DLD1 (cell line): Measurements from ENCODE around the gene GALNT17.
"Not testable (repeated sequence)": the region's sequence is repeated elsewhere in the genome, so short reads cannot be mapped to it uniquely, and the experiment has no call there.

Experiments used
- in situ Hi-C: cut with HindIII; loops from 2 replicates; pipeline ENCODE4 v1.10.0; 2017; ENCODE audit warnings: low sequenced_read_pairs

GALNT17 gene

DNA sequence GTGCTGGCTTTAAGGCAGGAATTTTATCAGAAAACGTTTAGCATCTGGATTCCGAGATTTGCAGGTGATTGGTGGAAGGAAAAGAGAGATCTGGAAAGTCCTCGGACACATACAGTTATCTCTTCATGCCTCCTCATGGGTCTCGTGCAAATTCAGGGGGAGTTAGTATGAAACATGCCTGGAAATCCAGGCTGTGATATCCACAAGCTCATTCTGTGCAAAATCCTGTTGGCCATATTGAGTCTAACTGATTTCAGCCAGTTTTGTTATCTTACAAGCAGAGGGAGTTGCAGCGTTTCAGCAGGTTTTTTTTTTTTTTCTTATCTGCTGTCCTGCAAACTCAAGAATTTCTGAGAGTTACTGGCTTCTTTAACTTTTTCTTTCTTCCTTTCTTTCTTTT is 411.5 kb downstream of the GALNT17 start:
- in situ Hi-C loops, result no loop called here

DNA sequence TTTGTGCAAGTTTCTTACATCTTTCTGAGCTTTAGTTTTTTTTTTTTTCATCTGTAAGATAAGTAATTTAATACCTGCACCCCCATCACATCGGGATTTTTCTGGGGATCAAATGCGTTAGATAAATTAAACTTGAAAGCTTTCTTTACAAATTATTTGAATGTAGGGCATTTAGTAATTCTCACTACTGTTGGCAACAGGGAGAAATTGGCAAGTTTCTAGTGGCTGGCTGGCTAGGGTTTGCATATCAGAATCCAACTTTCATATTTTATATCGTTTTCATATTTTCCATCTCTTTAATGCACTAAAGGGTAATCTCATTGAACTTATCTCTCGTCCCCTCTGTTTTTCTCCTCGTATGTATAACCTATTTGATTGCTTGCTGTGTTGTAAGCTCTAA is 412.9 kb downstream of the GALNT17 start:
- in situ Hi-C loops, result no loop called here

DNA sequence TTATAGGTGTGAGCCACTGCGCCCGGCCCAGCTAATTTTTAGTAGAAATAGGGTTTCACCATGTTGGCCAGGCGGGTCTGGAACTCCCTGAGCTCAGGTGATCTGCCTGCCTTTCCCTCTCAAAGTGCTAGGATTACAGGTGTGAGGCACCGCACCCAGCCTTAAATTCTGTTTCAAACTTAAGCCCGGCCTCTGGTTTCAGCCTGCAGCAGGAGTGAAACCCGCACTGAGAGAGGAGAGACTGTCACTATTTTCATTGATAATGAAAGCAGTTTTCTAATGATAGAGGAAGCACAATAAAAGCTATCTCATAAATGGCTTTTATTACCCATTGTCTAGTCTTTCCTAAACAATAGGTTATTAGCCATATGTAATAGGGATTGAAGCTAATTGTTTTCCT is 415.5 kb downstream of the GALNT17 start:
- in situ Hi-C loops, result no loop called here

DNA sequence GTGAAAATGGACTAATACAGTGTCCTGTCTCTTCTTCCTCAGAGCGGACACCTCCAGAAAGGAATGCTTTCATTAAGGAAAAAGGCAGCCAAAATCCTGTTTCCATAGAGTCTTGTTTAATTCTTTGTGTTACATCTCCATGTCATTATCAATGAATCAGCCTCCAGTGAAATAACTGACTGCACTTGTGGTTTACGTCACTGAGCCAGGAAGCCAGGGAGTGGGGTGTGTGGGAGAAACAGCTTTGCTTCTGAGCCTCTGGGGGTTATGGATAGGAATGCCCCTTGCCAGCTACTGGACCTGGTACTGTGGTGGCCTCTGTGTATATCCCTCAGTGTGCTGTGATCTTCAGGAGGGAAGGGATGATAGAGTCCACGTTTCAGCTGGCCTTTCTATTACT is 416.8 kb downstream of the GALNT17 start:
- in situ Hi-C loops, result no loop called here

DNA sequence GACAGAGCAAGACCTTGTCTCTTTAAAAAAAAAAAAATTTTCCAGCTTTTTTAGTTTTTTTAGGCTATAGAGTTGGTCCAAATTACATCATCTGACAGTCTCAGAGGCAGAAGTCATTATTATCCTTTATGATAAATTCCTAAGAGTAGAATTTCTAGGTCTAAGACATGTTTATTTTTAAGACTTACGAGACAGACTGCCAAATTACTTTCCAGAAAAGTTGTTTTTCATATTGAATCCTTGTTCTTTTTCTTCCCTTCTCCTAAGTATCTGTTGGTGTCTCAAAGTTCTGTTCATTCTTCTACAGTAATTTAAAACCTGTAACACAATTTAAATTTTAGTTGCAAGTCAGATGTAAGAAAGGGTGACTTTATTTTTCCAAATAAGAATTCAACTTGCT is 421.4 kb downstream of the GALNT17 start:
- in situ Hi-C loops, result loop anchor here (25.0 kb wide), 1 partner anchor 159 kb away; no protein-coding TSS in a partner anchor

DNA sequence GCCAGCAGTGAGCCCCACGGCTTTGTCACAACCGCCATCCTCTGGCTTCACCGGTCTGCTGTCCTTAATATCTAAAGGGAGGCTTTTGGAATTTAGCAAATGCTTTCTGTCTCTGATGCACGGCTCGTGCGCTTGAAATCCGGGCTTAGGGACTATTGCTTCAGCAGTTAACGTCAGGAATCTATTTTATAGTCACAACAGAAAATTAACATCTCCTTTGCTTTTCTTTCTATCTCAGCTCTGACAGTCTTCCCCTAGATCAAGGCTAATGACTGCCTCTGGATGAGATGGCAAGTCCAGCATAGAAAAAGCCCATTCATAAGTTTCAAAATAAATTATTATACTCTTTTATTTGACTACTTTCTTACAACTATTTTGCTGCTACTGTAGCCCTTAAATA is 423.8 kb downstream of the GALNT17 start:
- in situ Hi-C loops, result loop anchor here (25.0 kb wide), 1 partner anchor 157 kb away; no protein-coding TSS in a partner anchor

DNA sequence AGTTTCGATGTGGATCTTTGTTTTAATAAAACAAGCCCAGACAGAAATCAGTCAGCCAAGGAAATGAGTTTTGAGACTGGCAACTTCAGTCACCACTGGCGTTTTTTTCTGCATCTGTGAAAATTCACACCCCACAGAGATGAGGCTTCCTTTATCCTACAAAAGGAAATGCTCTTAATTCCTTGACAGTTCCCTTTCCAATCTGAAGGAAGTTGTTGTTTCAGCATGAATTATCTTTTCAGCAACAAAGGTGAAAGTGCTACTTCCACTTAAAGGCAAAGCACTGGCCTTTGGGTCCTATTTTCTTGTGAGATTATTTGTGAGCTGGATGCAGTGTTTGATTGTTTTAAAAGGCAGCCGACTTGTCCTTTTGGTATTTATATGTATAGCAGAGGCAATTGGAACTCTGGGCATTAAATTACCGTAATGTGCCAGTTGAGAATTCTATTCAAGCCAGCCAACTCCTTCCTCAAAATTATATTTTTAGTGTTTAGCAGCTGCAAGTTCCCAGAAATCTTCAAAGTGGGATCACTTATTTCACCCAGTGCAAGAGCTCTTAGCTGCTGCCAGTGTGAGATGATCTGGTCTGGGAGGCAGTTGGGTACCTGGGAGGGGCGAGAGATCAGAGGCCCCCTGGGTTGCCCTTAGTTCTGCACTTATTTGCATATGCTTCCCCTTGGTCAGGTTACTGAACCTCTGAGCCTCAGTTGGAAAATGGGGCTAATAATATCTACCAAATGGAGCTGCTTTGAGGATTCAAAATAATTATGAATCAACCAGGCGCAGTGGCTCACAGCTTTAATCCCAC is 427.1 kb downstream of the GALNT17 start:
- in situ Hi-C loops, result loop anchor here (25.0 kb wide), 1 partner anchor 153 kb away; no protein-coding TSS in a partner anchor

DNA sequence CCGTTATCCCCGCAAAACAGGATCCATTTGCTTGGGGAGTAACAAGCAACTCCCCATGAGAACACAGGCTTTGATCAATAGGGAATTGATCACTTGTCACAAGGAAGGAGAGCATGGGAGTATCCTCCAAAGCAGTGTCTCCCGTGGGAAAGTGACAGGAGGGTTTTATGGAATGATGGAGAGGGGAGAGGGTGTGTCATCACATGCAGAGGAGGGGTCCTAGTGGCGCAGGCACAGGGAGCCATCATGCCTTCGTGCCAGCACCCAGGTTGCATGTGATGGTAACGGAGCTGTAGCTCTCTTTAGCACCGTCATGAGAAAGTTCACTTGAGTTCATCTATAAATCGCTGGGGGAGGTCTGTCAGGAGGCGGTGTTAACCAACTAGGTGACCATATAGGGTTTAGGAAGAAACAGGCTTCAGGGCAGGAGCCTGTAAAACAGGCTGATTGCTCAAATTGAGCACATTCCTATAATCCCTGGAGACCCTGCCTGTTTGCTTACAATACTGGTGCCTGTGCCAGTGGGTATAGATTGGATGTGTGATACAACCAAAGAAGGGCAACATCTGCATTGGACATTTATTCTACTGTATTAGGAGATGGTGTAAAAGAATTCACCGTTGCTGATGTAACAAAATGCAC is 428.5 kb downstream of the GALNT17 start:
- in situ Hi-C loops, result loop anchor here (25.0 kb wide), 1 partner anchor 152 kb away; no protein-coding TSS in a partner anchor

DNA sequence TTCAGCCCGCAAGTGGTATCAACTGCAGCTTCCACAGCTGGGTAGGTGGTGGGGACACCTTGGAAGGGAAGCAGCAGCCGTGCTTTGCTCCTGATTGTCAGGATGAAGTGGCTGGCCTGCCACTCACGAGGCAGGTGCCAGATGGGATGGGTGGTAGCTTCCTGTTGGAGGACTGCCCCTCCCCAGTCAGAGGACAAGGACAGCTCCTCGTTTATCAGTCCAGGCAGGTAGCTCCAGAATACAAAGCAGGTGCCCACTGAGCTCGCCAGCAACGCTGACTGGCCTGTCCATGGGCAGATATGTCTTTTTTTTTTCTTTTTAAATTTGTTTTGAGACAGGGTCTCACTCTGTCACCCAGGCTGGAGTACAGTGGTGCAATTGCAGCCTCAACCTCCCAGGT is 431.3 kb downstream of the GALNT17 start:
- in situ Hi-C loops, result loop anchor here (25.0 kb wide), 1 partner anchor 149 kb away; no protein-coding TSS in a partner anchor

DNA sequence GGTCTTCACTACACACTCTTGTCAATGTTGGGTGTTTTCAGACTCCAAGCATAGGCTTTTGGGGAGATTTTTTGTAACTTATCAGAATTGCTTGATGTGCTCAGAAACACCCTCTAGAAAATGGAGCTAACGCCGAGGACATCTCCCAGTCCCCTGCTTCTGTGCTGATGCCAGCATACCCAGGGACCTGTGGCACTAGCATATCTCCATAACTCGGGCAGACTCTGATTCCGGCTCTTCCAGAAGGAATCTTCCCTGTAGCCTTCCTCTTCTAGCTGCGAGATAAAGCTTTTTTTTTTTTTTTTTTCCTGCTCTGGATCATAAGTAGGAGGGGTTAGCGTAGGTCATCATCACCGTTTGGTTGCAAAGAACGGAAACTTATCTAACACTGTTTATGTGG is 434.4 kb downstream of the GALNT17 start:
- in situ Hi-C loops, result loop anchor here (25.0 kb wide), 1 partner anchor 146 kb away; no protein-coding TSS in a partner anchor

DNA sequence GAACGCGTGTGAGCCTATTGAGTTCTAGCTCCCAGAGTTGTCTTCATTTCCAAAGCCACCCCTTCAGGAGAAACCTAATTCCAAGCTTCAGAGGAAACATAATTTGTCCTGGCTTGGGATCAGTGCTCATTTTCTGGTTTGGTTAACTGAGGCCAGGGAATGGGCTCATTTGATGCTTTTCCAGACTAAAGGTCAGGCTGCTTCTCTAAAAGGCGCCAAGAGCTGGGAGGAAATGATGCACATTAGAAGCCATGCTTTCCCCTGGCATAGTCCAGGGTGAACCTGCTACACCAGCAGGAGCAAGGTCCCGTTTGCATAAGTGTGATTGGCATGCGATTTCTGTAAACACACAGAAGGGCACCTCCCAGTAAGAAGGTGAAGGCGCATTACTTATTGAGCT is 435.0 kb downstream of the GALNT17 start:
- in situ Hi-C loops, result loop anchor here (25.0 kb wide), 1 partner anchor 145 kb away; no protein-coding TSS in a partner anchor

DNA sequence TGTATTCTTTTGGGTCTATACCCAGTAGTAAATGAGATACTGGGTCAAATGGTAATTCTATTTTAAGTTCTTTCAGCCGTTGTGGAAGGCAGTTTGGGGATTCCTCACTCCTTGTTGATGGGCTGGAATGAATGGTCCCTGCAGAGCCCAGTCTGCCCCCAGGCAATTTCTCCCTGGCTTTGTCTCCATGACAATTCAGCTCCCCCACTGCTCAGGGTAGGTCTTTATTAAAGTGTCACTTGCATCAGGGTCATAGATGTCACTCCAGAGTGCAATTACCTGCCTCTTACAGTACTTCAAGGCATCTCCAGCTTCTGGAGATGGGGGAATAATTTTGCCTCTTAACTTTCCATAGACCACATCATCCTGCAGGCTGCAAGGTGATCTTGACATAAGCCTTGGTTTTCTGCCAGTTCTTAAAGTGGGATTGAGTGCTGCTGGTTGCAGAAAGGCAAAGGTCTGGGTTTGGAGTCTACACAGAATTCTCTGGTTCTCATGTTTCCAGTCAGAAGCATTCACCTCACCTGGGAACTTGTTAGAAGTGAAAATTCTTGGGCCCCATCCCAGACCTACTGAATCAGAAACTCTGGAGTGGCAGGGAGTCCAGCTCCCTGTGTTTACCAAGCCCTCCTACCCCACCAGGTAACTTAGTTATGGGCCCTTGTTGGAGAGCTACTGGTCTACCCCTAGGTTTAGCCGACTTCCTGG is 442.4 kb downstream of the GALNT17 start:
- in situ Hi-C loops, result loop anchor here (25.0 kb wide), 1 partner anchor 138 kb away; no protein-coding TSS in a partner anchor

DNA sequence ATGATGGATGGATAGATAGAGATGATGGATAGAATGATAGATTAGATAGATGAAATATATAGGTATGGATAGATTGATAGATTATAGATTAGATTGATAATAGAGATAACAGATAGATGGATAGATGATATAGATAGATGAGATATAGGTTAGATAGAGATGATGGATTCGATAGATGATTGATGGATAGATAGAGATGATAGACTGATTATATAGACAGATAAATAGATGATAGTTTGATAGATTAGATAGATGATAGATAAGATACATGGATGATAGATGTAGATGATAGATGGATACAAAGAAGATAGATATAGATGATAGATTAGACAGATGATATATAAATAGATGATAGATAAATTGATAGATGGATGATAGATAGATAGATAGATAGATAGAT is 448.1 kb downstream of the GALNT17 start:
- in situ Hi-C loops, result no loop called here

DNA sequence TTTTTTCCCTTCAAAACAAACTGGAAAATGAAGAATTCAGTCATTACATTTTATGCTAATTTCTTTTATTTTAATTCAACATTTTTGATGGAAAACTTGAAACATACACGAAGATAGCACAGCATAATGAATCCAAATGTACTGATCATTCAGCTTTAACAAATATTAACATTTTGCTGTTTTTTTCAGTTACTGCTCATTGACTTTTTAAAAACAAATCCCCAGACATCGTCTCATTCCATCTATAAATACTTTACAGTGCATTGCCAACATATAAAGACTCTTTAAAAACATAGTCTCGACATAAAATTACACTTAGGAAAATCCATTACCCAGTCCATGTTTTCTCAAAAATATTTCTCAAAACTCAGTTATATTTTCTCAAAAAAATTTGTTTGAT is 452.3 kb downstream of the GALNT17 start:
- in situ Hi-C loops, result no loop called here

DNA sequence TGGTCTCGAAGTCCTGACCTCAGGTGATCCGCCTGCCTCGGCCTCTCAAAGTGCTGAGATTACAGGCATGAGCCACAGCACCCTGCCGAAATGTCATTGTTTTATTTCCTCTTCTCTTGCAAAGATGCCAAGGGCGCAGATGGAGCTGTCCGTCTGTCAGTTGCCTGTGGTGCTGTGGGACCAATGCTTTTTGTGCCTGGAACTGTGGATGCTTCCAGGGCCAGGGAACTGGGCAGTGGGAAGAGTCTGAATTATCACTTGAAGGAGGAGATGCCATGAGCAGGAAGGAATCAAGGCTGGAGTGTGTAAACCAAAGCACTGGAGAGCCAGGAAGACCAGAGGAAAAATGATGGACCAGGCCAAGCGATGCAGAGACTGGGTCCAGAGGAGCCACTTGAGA is 459.9 kb downstream of the GALNT17 start:
- in situ Hi-C loops, result no loop called here

DNA sequence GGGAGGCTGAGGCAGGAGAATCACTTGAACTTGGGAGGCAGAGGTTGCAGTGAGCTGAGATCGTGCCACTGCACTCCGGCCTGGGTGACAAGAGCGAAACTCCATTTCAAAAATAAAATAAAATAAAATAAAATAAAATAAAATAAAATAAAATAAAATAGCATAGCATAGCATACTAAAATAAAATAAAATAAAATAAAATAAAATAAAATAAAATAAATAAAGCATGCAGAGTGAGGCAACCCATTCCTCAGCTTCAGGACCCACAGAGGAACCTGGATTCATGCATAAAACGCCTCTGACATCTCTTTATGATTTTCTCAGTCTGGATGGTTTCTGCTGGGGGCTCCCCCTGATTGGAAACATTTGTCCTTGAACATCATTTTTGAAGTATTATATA is 460.4 kb downstream of the GALNT17 start:
- in situ Hi-C loops, result not testable (repeated sequence)

DNA sequence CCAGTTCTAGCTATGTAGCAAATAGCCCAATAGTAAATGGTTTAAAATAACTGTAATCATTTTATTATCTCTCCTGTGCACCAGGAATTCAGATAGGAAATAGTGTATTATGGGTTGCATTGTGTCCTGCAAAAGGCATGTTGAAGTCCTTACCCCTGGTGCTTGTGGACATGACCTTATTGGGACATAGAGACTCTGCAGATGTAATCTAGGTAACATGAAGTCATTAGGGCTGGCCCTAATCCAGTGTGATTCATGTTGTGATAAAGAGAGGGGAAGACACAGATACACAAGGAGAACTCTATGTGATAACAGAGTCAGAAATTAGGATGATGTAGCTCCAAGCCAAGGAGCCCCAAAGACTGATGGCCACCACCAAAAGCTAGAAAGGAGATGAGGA is 462.8 kb downstream of the GALNT17 start:
- in situ Hi-C loops, result no loop called here

DNA sequence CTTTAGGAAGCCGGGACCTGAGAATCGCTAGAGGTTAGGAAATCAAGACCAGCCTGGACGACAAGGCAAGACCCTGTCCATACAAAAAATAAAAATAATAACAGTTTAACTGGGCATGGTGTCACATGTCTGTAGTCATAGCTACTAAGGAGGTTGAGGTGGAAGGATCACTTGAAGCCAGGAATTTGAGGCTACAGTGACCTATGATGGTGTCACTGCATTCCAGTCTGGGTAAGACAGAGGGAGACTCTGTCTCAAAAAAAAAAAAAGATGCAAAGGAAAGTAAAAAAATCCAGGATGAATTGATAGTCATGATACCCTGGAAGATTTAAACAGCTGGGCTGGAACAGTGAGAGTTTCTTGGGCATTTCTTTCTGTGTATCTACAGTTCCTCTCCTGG is 463.2 kb downstream of the GALNT17 start:
- in situ Hi-C loops, result no loop called here

DNA sequence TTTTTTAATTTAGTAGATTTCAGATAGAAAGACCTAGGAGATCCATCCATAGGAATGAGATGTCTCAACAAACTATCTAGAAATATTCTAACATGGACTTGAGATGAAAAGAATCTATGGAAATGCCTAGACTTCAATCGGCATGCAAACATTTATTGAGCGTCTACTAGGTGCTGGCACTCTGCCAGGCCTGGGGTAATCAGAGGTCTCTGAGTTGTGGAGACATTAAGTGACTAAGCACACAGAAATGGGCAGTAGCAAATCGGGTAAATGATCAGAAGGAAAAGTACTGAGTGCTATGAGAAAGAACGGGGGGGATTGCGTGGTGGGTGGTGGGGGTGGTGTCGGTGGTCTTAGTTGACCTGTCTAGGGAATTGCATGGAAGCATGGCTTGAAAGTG is 466.6 kb downstream of the GALNT17 start:
- in situ Hi-C loops, result no loop called here

DNA sequence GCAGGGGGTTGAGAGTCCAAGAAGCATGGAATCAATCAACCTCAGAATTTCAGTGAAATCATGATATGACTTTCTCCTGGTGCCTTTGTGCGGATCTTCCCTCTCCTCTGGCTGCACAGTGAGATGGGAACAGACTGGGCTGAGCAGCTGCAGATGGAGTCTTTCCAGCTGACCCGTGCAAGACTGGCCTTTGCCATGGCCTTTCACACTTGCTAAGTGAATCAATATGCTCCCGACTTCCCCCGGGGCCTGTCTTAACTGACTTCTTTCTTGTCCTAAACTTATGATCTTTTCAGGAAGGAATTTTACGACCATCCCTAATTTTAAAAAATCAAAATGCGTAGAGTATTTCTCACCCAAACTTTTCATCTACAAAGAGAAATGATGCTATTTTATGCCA is 469.9 kb downstream of the GALNT17 start:
- in situ Hi-C loops, result no loop called here

DNA sequence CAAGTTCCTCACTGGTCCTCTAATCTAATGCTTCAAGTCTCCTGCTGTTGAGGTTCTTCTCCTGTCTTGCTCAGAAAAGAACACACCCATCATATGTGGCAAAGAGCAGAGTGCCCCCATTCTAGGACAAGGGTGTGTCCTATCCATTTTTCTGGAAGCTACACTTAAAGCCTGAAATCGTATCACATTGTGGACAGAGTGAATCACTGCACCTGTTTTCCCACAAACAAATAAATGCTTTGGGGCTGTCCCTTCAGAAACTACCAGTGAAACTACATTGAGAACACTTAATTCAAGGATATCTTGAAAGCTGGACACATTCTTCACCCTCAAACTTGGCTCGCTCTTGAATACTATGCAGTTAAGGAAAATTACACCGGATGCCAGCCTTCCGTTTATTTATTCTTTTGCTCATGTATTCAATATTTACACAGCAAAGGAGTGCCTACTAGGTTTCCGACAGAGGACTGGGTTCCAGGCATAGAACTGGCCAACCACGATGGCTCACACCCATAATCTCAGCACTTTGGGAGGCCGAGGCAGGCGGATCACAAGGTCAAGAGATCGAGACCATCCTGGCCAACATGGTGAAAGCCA is 473.0 kb downstream of the GALNT17 start:
- in situ Hi-C loops, result no loop called here
